MM.1S (cell line): Measurements from ENCODE around the gene USP20.

Source experiments
- EZH2 ChIP-seq: fragments of 300-600 bp; sonication (generic); optimal IDR thresholded peaks from 2 replicates; pipeline ENCODE3; 2017; ENCODE audit warnings: low read depth, mild to moderate bottlenecking, antibody characterized with exemption, low read length, mixed read lengths
- EZH2phosphoT487 ChIP-seq: fragments of 300-600 bp; sonication (generic); IDR thresholded peaks from 2 replicates; pipeline ENCODE4 v1.6.1; 2018; ENCODE audit warnings: antibody characterized with exemption, low read length
- TF ChIP-seq, protein P1 (sequence below): fragments of 300-600 bp; sonication (generic); IDR thresholded peaks from 2 replicates; pipeline ENCODE4 v1.5.1; 2016; ENCODE audit warnings: antibody characterized with exemption, low read length, mixed read lengths

DNA sequence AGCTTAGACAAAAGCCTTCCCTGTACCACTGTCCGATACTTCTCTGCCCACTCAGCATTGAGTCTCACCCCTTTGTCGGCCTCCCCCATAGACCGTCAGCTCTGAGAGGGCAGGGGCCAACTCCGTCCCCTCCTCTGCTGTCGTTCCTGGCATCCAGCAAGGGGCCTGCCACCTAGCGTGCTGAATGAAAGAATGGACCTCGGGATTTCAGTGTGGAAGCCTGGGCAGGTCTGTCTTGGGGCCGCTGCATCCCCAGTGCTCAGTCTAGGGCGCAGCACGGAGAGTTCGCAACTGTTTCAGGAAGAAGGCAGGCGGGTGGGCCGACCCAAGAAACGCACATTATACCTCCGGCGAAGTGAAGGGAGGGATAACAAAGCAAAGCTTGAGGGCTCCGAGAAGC lies 33.8 kb upstream of the USP20 start:
- TF ChIP-seq, protein P1, sequence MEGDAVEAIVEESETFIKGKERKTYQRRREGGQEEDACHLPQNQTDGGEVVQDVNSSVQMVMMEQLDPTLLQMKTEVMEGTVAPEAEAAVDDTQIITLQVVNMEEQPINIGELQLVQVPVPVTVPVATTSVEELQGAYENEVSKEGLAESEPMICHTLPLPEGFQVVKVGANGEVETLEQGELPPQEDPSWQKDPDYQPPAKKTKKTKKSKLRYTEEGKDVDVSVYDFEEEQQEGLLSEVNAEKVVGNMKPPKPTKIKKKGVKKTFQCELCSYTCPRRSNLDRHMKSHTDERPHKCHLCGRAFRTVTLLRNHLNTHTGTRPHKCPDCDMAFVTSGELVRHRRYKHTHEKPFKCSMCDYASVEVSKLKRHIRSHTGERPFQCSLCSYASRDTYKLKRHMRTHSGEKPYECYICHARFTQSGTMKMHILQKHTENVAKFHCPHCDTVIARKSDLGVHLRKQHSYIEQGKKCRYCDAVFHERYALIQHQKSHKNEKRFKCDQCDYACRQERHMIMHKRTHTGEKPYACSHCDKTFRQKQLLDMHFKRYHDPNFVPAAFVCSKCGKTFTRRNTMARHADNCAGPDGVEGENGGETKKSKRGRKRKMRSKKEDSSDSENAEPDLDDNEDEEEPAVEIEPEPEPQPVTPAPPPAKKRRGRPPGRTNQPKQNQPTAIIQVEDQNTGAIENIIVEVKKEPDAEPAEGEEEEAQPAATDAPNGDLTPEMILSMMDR = no peak
- TF ChIP-seq EZH2 (no peak), EZH2phosphoT487 (no peak)
